H1 (cell line): Measurements from ENCODE around the gene PDIA2. TPM values are rescaled to one million over a fixed set of nuclear protein-coding genes. Genes with fewer than 3 reads are reported as not detected.

Experiments
- CTCF ChIA-PET: fragments of 300-600 bp; sonication (Branson Sonifier 250); formaldehyde crosslinking; loops from one replicate; lab custom pipeline; 2021; ENCODE audit not compliant: partially characterized antibody; lab: Charles Lee
- POLR2A ChIA-PET: fragments of 300-600 bp; sonication (Branson Sonifier 250); formaldehyde crosslinking; loops from one replicate; lab custom pipeline; 2021; ENCODE audit warnings: inconsistent platforms; ENCODE audit not compliant: partially characterized antibody; lab: Charles Lee
- DNase-seq, 2 experiments: peaks; one replicate each; pipeline versions ENCODE4 v3.0.0 to v3.0.0-alpha.2; 2010 to 2022; ENCODE audit warnings: low spot score in 2 of 2, low read depth in 1 of 2, mixed read lengths in 1 of 2
- FAIRE-seq: peaks from 2 replicates; lab custom pipeline; 2011; peaks lifted over from hg19 to GRCh38; lab: Jason Lieb, UNC
- H2AFZ ChIP-seq: 2 replicates; pipeline ENCODE4 v1.8.1; 2012; ENCODE audit warnings: low read length, inconsistent platforms
- H2AK5ac ChIP-seq: 2 replicates; pipeline ENCODE4 v1.6.1; 2013; ENCODE audit warnings: low read depth, low read length
- H2BK120ac ChIP-seq: replicated peaks from 2 replicates; pipeline ENCODE3; 2013; ENCODE audit warnings: low read depth, low read length, inconsistent platforms
- H2BK12ac ChIP-seq: 2 replicates; pipeline ENCODE4 v1.6.1; 2013; ENCODE audit warnings: low read depth, low read length
- H2BK15ac ChIP-seq: 2 replicates; pipeline ENCODE4 v1.6.1; 2013; ENCODE audit warnings: low read length
- H2BK20ac ChIP-seq: 2 replicates; pipeline ENCODE4 v1.6.1; 2013; ENCODE audit warnings: low read length
- H2BK5ac ChIP-seq: 2 replicates; pipeline ENCODE4 v1.6.1; 2013; ENCODE audit warnings: low read depth, low read length
- H3K14ac ChIP-seq: 2 replicates; pipeline ENCODE4 v1.6.1; 2013; ENCODE audit warnings: inconsistent platforms; ENCODE audit not compliant: insufficient read length
- H3K18ac ChIP-seq: 2 replicates; pipeline ENCODE4 v1.6.1; 2013; ENCODE audit warnings: low read length; ENCODE audit errors: extremely low read depth
- H3K23ac ChIP-seq: 2 replicates; pipeline ENCODE4 v1.6.1; 2013; ENCODE audit warnings: inconsistent platforms; ENCODE audit not compliant: insufficient read length
- H3K23me2 ChIP-seq: 2 replicates; pipeline ENCODE4 v1.6.1; 2013; ENCODE audit warnings: low read depth, low read length
- H3K27ac ChIP-seq: 2 replicates; pipeline ENCODE4 v1.6.1; 2011; ENCODE audit warnings: low read depth, low read length, inconsistent platforms
- H3K27me3 ChIP-seq, 4 experiments: replicated peaks in 1 of 4; 1 replicate in 1 of 4; 2 replicates in 3 of 4; pipeline versions ENCODE4 v1.6.1 to v1.8.1; 2011 to 2013; ENCODE audit warnings: low read length in 3 of 4, mild to moderate bottlenecking in 3 of 4, inconsistent platforms in 2 of 4, mixed read lengths in 2 of 4, moderate library complexity in 1 of 4; ENCODE audit not compliant: control insufficient read depth in 3 of 4, insufficient read depth in 3 of 4; ENCODE audit errors: extremely low read depth in 1 of 4
- H3K36me3 ChIP-seq, 4 experiments: 2 replicates each; pipeline versions ENCODE4 v1.6.1 to v1.8.1; 2011 to 2013; ENCODE audit warnings: mild to moderate bottlenecking in 4 of 4, low read length in 3 of 4, moderate library complexity in 2 of 4, control low read depth in 1 of 4, inconsistent platforms in 1 of 4; ENCODE audit not compliant: insufficient read depth in 4 of 4, control insufficient read depth in 2 of 4
- H3K4ac ChIP-seq: replicated peaks from 2 replicates; pipeline ENCODE3; 2013; ENCODE audit warnings: low read length, low read depth, mixed read lengths, inconsistent platforms; ENCODE audit not compliant: insufficient read length
- H3K4me1 ChIP-seq, 4 experiments: replicated peaks in 1 of 4; 1 replicate in 1 of 4; 2 replicates in 3 of 4; pipeline versions ENCODE4 v1.6.1 to v1.8.1; 2011 to 2013; ENCODE audit warnings: low read length in 3 of 4, inconsistent platforms in 2 of 4, mixed read lengths in 1 of 4; ENCODE audit not compliant: insufficient read depth in 4 of 4, control insufficient read depth in 3 of 4
- H3K4me2 ChIP-seq, 2 experiments: 2 replicates each; pipeline versions ENCODE4 v1.6.1 to v1.8.1; 2011 to 2013; ENCODE audit warnings: low read depth in 2 of 2, low read length in 2 of 2, control low read depth in 1 of 2, inconsistent platforms in 1 of 2, mild to moderate bottlenecking in 1 of 2; ENCODE audit not compliant: insufficient read depth in 1 of 2
- H3K4me3 ChIP-seq, 4 experiments: fragments of 200-600, 300-600 bp in 1 of 4; sonication (generic), shearing (Covaris generic), sonication (Bioruptor Twin) in 1 of 4; 2 replicates each; pipeline versions ENCODE4 v1.5.1 to v1.8.1; 2011 to 2016; ENCODE audit warnings: low read length in 4 of 4, low read depth in 3 of 4, control low read depth in 2 of 4, inconsistent platforms in 2 of 4, mild to moderate bottlenecking in 2 of 4, mixed read lengths in 1 of 4, moderate library complexity in 1 of 4; ENCODE audit not compliant: insufficient read depth in 2 of 4; ENCODE audit errors: extremely low read depth in 1 of 4
- H3K56ac ChIP-seq: replicated peaks from 2 replicates; pipeline ENCODE3; 2013; ENCODE audit warnings: low read depth, mild to moderate bottlenecking, mixed read lengths, low read length, inconsistent platforms; ENCODE audit not compliant: insufficient read length
- H3K79me1 ChIP-seq: 2 replicates; pipeline ENCODE4 v1.6.1; 2013; ENCODE audit warnings: low read depth, low read length, control low read depth
- H3K79me2 ChIP-seq, 2 experiments: 2 replicates each; pipeline versions ENCODE4 v1.6.1 to v1.8.1; 2012 to 2013; ENCODE audit warnings: low read length in 2 of 2, mild to moderate bottlenecking in 2 of 2, inconsistent platforms in 1 of 2; ENCODE audit not compliant: insufficient read depth in 2 of 2, control insufficient read depth in 1 of 2
- H3K9ac ChIP-seq, 4 experiments: replicated peaks in 1 of 4; 1 replicate in 1 of 4; 2 replicates in 3 of 4; pipeline versions ENCODE4 v1.6.1 to v1.8.1; 2011 to 2013; ENCODE audit warnings: low read depth in 3 of 4, low read length in 3 of 4, control low read depth in 2 of 4, mild to moderate bottlenecking in 2 of 4, moderate library complexity in 2 of 4, inconsistent platforms in 1 of 4; ENCODE audit errors: extremely low read depth in 1 of 4
- H3K9me3 ChIP-seq, 2 experiments: 2 replicates each; pipeline versions ENCODE4 v1.6.1 to v1.8.1; 2012 to 2013; ENCODE audit warnings: mild to moderate bottlenecking in 2 of 2, moderate library complexity in 2 of 2, control low read depth in 1 of 2, inconsistent platforms in 1 of 2, low read depth in 1 of 2, low read length in 1 of 2, mixed read lengths in 1 of 2; ENCODE audit not compliant: insufficient read depth in 2 of 2
- H4K20me1 ChIP-seq, 2 experiments: replicated peaks in 1 of 2; 2 replicates each; pipeline versions ENCODE3 to v1.8.1; 2011 to 2013; ENCODE audit warnings: inconsistent platforms in 2 of 2, low read length in 2 of 2, mild to moderate bottlenecking in 1 of 2; ENCODE audit not compliant: insufficient read depth in 2 of 2, control insufficient read depth in 1 of 2
- H4K5ac ChIP-seq: 2 replicates; pipeline ENCODE4 v1.6.1; 2013; ENCODE audit warnings: low read length, low read depth, mixed read lengths, inconsistent platforms; ENCODE audit not compliant: insufficient read length
- H4K8ac ChIP-seq: 2 replicates; pipeline ENCODE4 v1.8.0; 2013; ENCODE audit warnings: mild to moderate bottlenecking, moderate library complexity, low read length, inconsistent platforms; ENCODE audit not compliant: insufficient read depth; ENCODE audit errors: extremely low read depth
- H4K91ac ChIP-seq: replicated peaks from 2 replicates; pipeline ENCODE3; 2013; ENCODE audit warnings: low read length, mixed read lengths, inconsistent platforms; ENCODE audit not compliant: insufficient read length
- CBX8 ChIP-seq: fragments of 300-800, 300-1000 bp; sonication (generic); IDR thresholded peaks from 2 replicates; pipeline ENCODE4 v1.7.1; 2016; ENCODE audit warnings: low read depth, low read length, borderline replicate concordance
- CHD1 ChIP-seq: IDR thresholded peaks from 2 replicates; pipeline ENCODE4 v1.6.1; 2012; ENCODE audit warnings: low read depth, low read length, improper control_type of control experiment
- HDAC2 ChIP-seq, 2 experiments: fragments of 300-600 bp in 1 of 2; sonication (generic) in 1 of 2; IDR thresholded peaks; 2 replicates each; pipeline ENCODE4 v1.6.1; 2011 to 2012; ENCODE audit warnings: low read depth in 2 of 2, low read length in 2 of 2, mild to moderate bottlenecking in 2 of 2, moderate library complexity in 2 of 2, borderline replicate concordance in 1 of 2, inconsistent platforms in 1 of 2
- KDM4A ChIP-seq: IDR thresholded peaks from one replicate; pipeline ENCODE4 v1.7.1; 2012; ENCODE audit warnings: low read depth, mild to moderate bottlenecking, moderate library complexity, low read length, inconsistent platforms; ENCODE audit not compliant: severe bottlenecking
- RNF2 ChIP-seq: fragments of 200-900, 300-1000 bp; sonication (generic); IDR thresholded peaks from 2 replicates; pipeline ENCODE4 v1.7.1; 2016; ENCODE audit warnings: borderline replicate concordance, low read depth, mild to moderate bottlenecking, antibody characterized with exemption, low read length; ENCODE audit not compliant: poor library complexity, severe bottlenecking; ENCODE audit errors: missing control alignments
- WGBS, 2 experiments: shearing (Covaris generic) in 1 of 2; methylation state at CpG; one replicate each; pipeline versions ENCODE4 v1.1.6 to v1.1.7; 2013 to 2015; ENCODE audit warnings: low lambda C conversion rate in 2 of 2, mixed read lengths in 2 of 2, inconsistent platforms in 1 of 2, low coverage in 1 of 2, missing lambda C conversion rate in 1 of 2; ENCODE audit not compliant: insufficient replicate concordance in 2 of 2, insufficient coverage in 1 of 2, insufficient read length in 1 of 2; ENCODE audit errors: extremely low coverage in 1 of 2, missing lambda C conversion rate in 1 of 2; 5-methylcytosine and 5-hydroxymethylcytosine counted together
- polyA plus RNA-seq, 7 experiments: library from polyadenylated mRNA; depleted of rRNA in 3 of 7; stranded (reverse) in 5 of 7; unstranded in 2 of 7; fragments of >200 nt in 5 of 7; fragments of 200-250 nt in 2 of 7; gene quantifications; 1 replicate in 5 of 7; 2 replicates in 1 of 7; 4 replicates in 1 of 7; pipeline versions ENCODE4 v1.2.1 to v1.2.3, GENCODE V29; 2011 to 2013; ENCODE audit warnings: missing spikeins in 2 of 7, mixed read lengths in 2 of 7
- total RNA-seq: library from RNA; stranded (reverse); fragmentation: NEBNext Ultra II Directional; extraction: Animal tissue kit (Norgen Biotek cat#: 25700); gene quantifications from 2 replicates; pipeline ENCODE4 v1.2.1, GENCODE V29; 2021

PDIA2 gene
- total and polyA plus RNA-seq, 2 of the 8 experiments (the other 6 are each of a cell fraction or from before 2014, with no cell fraction given), result 0.34 to 0.50 TPM

DNA sequence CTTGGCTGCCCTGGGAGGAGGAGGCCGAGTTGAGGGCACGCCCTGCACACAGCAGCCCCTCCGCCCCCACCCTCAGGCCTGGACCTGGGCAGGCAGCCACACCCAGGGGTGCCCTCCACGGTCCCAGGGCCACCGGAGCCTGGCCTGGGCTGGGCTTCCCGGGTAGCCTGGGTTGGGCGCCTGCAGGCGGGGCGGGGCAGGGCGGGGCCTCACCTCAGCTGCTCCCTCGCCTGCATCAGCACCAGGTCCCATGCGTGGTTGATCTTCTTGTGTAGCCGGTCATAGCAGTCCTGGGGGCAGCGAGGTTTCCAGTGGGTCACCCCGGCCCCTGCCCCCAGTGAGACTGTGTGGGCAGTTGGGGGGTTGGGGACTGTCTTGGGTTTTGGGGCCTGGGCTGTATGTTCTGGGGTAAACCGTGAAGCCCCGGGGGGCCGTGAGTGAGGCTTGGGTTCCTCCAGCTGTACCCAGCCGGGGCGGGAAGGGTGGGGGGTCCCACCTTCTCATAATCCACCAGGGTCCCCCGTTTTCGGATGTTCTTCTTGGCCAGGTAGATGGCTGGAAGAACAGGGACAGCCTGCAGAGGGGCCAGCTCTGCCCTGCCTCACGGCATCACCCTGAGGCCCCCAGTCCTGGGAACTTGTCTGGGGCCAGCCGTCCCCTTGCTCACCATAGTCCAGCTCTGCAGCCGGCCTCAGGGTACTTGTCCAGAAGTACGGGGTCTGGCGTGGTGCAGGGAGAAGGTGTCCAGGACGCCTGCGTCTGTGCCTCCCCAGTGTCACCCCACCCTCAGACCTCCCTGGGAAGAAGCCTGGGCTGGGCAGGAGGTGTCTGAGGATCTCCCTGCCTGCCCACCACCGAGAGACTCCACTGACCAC is 9.2 kb upstream of the PDIA2 start:
- Histone ChIP-seq H3K9me3 (no peaks in the 10 kb centered on the region), H2BK20ac (no peak overlapping the region), H4K20me1 (peaks cover 0 to 3% of the 10 kb centered on the region in 2 experiments), H4K91ac (no peak overlapping the region), H3K23me2 (peaks cover 5% of the 10 kb centered on the region; the same call in 1 of the 2 replicates), H3K56ac (no peak overlapping the region), H3K27me3 (peaks cover 7 to 26% (median 22%) of the 10 kb centered on the region in 4 experiments; a peak in 6 of 7 replicates), H3K4ac (no peak overlapping the region), H2BK120ac (no peak overlapping the region), H4K5ac (no peak overlapping the region), H2AK5ac (no peak overlapping the region), H2BK15ac (0 out of 2 replicates have a peak overlapping the region, but pooled peaks have one; percentile 16), H3K18ac (no peak overlapping the region), H2AFZ (no peak overlapping the region), H3K4me3 (no peak overlapping the region), H3K9ac (no peak overlapping the region), H3K23ac (no peak overlapping the region), H3K4me2 (no peak overlapping the region), H3K14ac (no peak overlapping the region), H3K4me1 (peaks cover 0 to 6% (median 4%) of the 10 kb centered on the region in 4 experiments; a peak in 4 of 7 replicates), H4K8ac (peak overlapping the region; percentile 84; the same call in 1 of the 2 replicates), H3K79me2 (no peaks in the 10 kb centered on the region), H3K27ac (no peak overlapping the region), H2BK5ac (no peak overlapping the region), H3K79me1 (no peaks in the 10 kb centered on the region), H3K36me3 (no peaks in the 10 kb centered on the region), H2BK12ac (no peak overlapping the region)
- FAIRE-seq (no peak), DNase-seq (no peak)
- 95% methylated on average over 21 of the region's 30 CpGs; no CpG with 5 or more reads in 1 of the 2 experiments for WGBS, 2 experiments
- no peak for TF ChIP-seq RNF2
- no peak for TF ChIP-seq HDAC2 (IDR thresholded peaks at IDR 0.05; ENCODE audit: borderline replicate concordance in 1 of 2, low read depth in 2 of 2, low read length in 2 of 2)
- no peak for TF ChIP-seq KDM4A
- no peak for TF ChIP-seq CHD1
- TF ChIP-seq CBX8, result no peak
- ChIA-PET POLR2A (interaction anchor here (0.9 kb wide), 1 partner anchor 44 kb away, joined by 4 read pairs; the partner anchor contains the start of gene LUC7L), CTCF (interaction anchor here (1.2 kb wide), 1 partner anchor 207 kb away, joined by 3 read pairs; no protein-coding TSS in a partner anchor)
